WTC11 (cell line): ENCODE results near the gene CISD3.

Experiments used
- CBFB ChIP-seq: sonication (generic); formaldehyde crosslinking; IDR thresholded peaks from 2 replicates; pipeline ENCODE4 v1.8.1; 2022; ENCODE audit warnings: mild to moderate bottlenecking, low read depth, missing genetic modification reagents
- CREB1 ChIP-seq: sonication (generic); formaldehyde crosslinking; IDR thresholded peaks from 2 replicates; pipeline ENCODE4 v1.8.0; 2023; ENCODE audit warnings: mild to moderate bottlenecking, missing genetic modification reagents
- CTCF ChIP-seq: fragments of 200-600 bp; IDR thresholded peaks from 2 replicates; pipeline ENCODE4 v1.8.0; 2022; ENCODE audit warnings: antibody characterized with exemption
- E2F4 ChIP-seq: sonication (generic); formaldehyde crosslinking; IDR thresholded peaks from 2 replicates; pipeline ENCODE4 v1.8.1; 2022; ENCODE audit warnings: low read depth, mild to moderate bottlenecking, moderate library complexity, missing genetic modification reagents, borderline replicate concordance
- FOXP4 ChIP-seq: sonication (generic); formaldehyde crosslinking; IDR thresholded peaks from 2 replicates; pipeline ENCODE4 v1.8.0; 2022; ENCODE audit warnings: mild to moderate bottlenecking, missing genetic modification reagents
- IRF2 ChIP-seq: sonication (generic); formaldehyde crosslinking; IDR thresholded peaks from 2 replicates; pipeline ENCODE4 v1.8.0; 2022; ENCODE audit warnings: low read depth, missing genetic modification reagents, borderline replicate concordance
- JUN ChIP-seq: sonication (generic); formaldehyde crosslinking; IDR thresholded peaks from 2 replicates; pipeline ENCODE4 v1.8.0; 2023; ENCODE audit warnings: mild to moderate bottlenecking, missing genetic modification reagents
- MAX ChIP-seq: sonication (generic); formaldehyde crosslinking; IDR thresholded peaks from 2 replicates; pipeline ENCODE4 v1.8.0; 2022; ENCODE audit warnings: mild to moderate bottlenecking, missing genetic modification reagents
- ZNF281 ChIP-seq: sonication (generic); formaldehyde crosslinking; IDR thresholded peaks from 2 replicates; pipeline ENCODE4 v1.8.0; 2023; ENCODE audit warnings: mild to moderate bottlenecking, missing genetic modification reagents
- TF ChIP-seq, protein P1 (sequence below): sonication (generic); formaldehyde crosslinking; IDR thresholded peaks from 2 replicates; pipeline ENCODE4 v1.8.1; 2022; ENCODE audit warnings: low read depth, missing genetic modification reagents, borderline replicate concordance
- TF ChIP-seq, protein P2 (sequence below): sonication (generic); formaldehyde crosslinking; IDR thresholded peaks from 2 replicates; pipeline ENCODE4 v1.8.1; 2023; ENCODE audit warnings: mild to moderate bottlenecking, missing genetic modification reagents, borderline replicate concordance

DNA sequence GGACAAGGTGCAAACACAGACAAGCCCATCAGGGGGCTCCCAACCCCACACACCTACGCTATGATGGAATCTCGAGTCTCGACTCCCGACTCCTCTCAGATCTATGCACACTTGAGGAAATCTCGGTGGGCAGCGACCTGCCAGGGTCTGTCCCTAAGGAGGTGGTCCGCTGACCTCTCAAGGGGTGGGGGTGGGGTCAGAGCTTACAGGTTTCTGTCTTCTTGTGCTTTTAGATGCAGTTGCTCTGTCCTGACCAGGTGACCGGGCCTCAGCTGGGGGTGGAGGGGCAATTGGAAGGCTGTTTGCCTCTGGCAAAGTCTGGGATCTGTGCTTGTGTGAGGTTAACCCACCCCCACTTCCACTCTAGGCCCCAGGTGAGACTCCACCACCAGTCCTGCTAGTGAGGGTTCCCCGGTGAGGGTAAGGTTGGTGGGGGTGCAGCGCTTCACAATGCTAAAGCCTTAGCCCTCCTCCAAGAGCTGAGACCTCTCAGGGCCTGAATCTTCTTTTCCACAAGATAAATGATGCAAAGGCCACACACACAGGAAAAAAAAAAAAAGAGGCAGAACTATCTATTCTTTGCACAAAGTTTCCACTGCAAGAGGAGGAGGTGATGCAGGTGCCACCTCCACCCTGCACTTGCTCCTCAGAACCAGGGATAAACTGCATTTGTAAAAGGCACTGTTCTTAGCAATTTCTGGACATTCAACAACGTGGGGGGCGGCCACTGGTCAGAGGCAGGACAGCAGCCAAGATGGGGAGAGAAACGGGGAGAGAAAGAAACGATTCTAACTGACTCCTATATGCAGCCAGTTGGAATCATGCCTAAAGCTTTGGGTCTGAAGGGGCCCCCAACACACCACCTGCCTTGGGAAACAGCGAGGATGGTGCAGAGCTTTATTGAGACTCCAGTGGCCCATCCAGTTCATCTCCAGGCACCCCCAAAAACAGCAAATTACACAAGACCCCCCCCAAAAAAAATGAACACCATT is 4.1 kb downstream of the CISD3 start:
- TF ChIP-seq CTCF (no peak), FOXP4 (CRISPR knock-in tag) (no peak), CBFB (CRISPR knock-in tag) (no peak), JUN (CRISPR knock-in tag) (no peak), MAX (no peak), E2F4 (CRISPR knock-in tag) (no peak), IRF2 (CRISPR knock-in tag) (no peak), ZNF281 (no peak), CREB1 (CRISPR knock-in tag) (no peak)
- TF ChIP-seq, protein P1, sequence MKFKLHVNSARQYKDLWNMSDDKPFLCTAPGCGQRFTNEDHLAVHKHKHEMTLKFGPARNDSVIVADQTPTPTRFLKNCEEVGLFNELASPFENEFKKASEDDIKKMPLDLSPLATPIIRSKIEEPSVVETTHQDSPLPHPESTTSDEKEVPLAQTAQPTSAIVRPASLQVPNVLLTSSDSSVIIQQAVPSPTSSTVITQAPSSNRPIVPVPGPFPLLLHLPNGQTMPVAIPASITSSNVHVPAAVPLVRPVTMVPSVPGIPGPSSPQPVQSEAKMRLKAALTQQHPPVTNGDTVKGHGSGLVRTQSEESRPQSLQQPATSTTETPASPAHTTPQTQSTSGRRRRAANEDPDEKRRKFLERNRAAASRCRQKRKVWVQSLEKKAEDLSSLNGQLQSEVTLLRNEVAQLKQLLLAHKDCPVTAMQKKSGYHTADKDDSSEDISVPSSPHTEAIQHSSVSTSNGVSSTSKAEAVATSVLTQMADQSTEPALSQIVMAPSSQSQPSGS, result no peak
- TF ChIP-seq, protein P2, sequence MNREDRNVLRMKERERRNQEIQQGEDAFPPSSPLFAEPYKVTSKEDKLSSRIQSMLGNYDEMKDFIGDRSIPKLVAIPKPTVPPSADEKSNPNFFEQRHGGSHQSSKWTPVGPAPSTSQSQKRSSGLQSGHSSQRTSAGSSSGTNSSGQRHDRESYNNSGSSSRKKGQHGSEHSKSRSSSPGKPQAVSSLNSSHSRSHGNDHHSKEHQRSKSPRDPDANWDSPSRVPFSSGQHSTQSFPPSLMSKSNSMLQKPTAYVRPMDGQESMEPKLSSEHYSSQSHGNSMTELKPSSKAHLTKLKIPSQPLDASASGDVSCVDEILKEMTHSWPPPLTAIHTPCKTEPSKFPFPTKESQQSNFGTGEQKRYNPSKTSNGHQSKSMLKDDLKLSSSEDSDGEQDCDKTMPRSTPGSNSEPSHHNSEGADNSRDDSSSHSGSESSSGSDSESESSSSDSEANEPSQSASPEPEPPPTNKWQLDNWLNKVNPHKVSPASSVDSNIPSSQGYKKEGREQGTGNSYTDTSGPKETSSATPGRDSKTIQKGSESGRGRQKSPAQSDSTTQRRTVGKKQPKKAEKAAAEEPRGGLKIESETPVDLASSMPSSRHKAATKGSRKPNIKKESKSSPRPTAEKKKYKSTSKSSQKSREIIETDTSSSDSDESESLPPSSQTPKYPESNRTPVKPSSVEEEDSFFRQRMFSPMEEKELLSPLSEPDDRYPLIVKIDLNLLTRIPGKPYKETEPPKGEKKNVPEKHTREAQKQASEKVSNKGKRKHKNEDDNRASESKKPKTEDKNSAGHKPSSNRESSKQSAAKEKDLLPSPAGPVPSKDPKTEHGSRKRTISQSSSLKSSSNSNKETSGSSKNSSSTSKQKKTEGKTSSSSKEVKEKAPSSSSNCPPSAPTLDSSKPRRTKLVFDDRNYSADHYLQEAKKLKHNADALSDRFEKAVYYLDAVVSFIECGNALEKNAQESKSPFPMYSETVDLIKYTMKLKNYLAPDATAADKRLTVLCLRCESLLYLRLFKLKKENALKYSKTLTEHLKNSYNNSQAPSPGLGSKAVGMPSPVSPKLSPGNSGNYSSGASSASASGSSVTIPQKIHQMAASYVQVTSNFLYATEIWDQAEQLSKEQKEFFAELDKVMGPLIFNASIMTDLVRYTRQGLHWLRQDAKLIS (CRISPR knock-in tag), result no peak
